HepG2 (cell line): ENCODE measurements around the gene WDR82. TPM values are rescaled to one million over a fixed set of nuclear protein-coding genes. Genes with fewer than 3 reads are reported as not detected.

Experiments used
- ATAC-seq: fragments of 200-7000 bp; cut with Tn5 transposase; 3 replicates; pipeline ENCODE4 v1.9.1; 2020; ENCODE audit warnings: mild to moderate bottlenecking, moderate library complexity
- BruUV-seq: library from RNA; stranded (reverse); fragments of 400-500 nt; replicated peaks from 2 replicates; lab custom pipeline; 2021; lab: Mats Ljungman, UMichigan
- CTCF ChIA-PET: fragments of 300-600 bp; formaldehyde crosslinking; extraction: SDS; loops from one replicate; lab custom pipeline; 2021; ENCODE audit warnings: low total read pairs, inconsistent platforms, low intra/inter-chr PET ratio; lab: Yijun Ruan, JAX
- POLR2A ChIA-PET: fragments of 350-600 bp; sonication (Branson Sonifier 250); formaldehyde crosslinking; loops from one replicate; lab custom pipeline; 2020; ENCODE audit warnings: antibody characterized with exemption, inconsistent platforms; lab: Yijun Ruan, JAX
- DNase-seq: peaks from one replicate; pipeline ENCODE4 v3.0.0-alpha.2; 2015; ENCODE audit warnings: low spot score
- FAIRE-seq: peaks from 3 replicates; lab custom pipeline; 2011; peaks lifted over from hg19 to GRCh38; lab: Jason Lieb, UNC
- H2AFZ ChIP-seq: one replicate; pipeline ENCODE4 v1.6.1; 2011; ENCODE audit warnings: low read length, inconsistent platforms
- H3K27ac ChIP-seq: fragments of 300-600 bp; 3 replicates; pipeline ENCODE4 v1.8.0; 2011; ENCODE audit warnings: mixed run types, mild to moderate bottlenecking, mixed read lengths, low read length, inconsistent platforms; ENCODE audit not compliant: insufficient read depth; ENCODE audit errors: extremely low read length
- H3K27me3 ChIP-seq, 2 experiments: fragments of 200-600 bp in 1 of 2; 2 replicates in 1 of 2; 3 replicates in 1 of 2; pipeline versions ENCODE4 v1.6.0 to v1.8.0; 2011; ENCODE audit warnings: low read length in 2 of 2, mild to moderate bottlenecking in 2 of 2, moderate library complexity in 2 of 2, inconsistent platforms in 1 of 2; ENCODE audit not compliant: insufficient read depth in 2 of 2, control insufficient read depth in 1 of 2
- H3K36me3 ChIP-seq, 2 experiments: fragments of 200-600 bp in 1 of 2; replicated peaks in 1 of 2; 2 replicates in 1 of 2; 3 replicates in 1 of 2; pipeline versions ENCODE4 v1.5.1 to v1.8.0; 2011; ENCODE audit warnings: low read length in 2 of 2, inconsistent platforms in 1 of 2; ENCODE audit not compliant: insufficient read depth in 2 of 2, control insufficient read depth in 1 of 2
- H3K4me1 ChIP-seq: 2 replicates; pipeline ENCODE4 v1.5.1; 2012; ENCODE audit warnings: low read length, inconsistent platforms; ENCODE audit not compliant: insufficient read depth
- H3K4me2 ChIP-seq: 2 replicates; pipeline ENCODE4 v1.6.0; 2011; ENCODE audit warnings: low read depth, low read length, inconsistent platforms
- H3K4me3 ChIP-seq, 3 experiments: fragments of 200-600 bp in 1 of 3; sonication (generic), shearing (Covaris generic) in 1 of 3; replicated peaks in 1 of 3; 2 replicates each; pipeline ENCODE4 v1.5.1; 2011 to 2016; ENCODE audit warnings: low read length in 3 of 3, inconsistent platforms in 2 of 3, low read depth in 2 of 3, mild to moderate bottlenecking in 2 of 3, control low read depth in 1 of 3, mixed read lengths in 1 of 3; ENCODE audit not compliant: insufficient read depth in 1 of 3
- H3K79me2 ChIP-seq: one replicate; pipeline ENCODE4 v1.6.1; 2011; ENCODE audit warnings: low read length, inconsistent platforms; ENCODE audit not compliant: insufficient read depth
- H3K9ac ChIP-seq: 2 replicates; pipeline ENCODE4 v1.6.0; 2011; ENCODE audit warnings: mild to moderate bottlenecking, low read depth, low read length, inconsistent platforms; ENCODE audit not compliant: insufficient read depth
- H3K9me3 ChIP-seq: 2 replicates; pipeline ENCODE4 v1.5.1; 2012; ENCODE audit warnings: mild to moderate bottlenecking, low read length
- H4K20me1 ChIP-seq: 2 replicates; pipeline ENCODE4 v1.6.0; 2011; ENCODE audit warnings: inconsistent platforms, mild to moderate bottlenecking, low read length, moderate library complexity; ENCODE audit not compliant: insufficient read depth
- FOXP1 ChIP-seq, 2 experiments: fragments of 450-650 bp in 1 of 2; IDR thresholded peaks; 2 replicates each; pipeline ENCODE4 v1.6.1; 2017 to 2018; ENCODE audit warnings: antibody characterized with exemption in 1 of 2
- POLR2AphosphoS5 ChIP-seq: IDR thresholded peaks from 2 replicates; pipeline ENCODE4 v1.6.1; 2012; ENCODE audit warnings: low read depth, low read length
- POLR2G ChIP-seq: fragments of 200-400 bp; formaldehyde crosslinking; IDR thresholded peaks from 2 replicates; pipeline ENCODE4 v1.6.1; 2018; ENCODE audit warnings: mild to moderate bottlenecking, low read depth, low read length, moderate library complexity
- RBM22 ChIP-seq: fragments of 200-400 bp; formaldehyde crosslinking; optimal IDR thresholded peaks from 2 replicates; pipeline ENCODE3; 2017; ENCODE audit warnings: mild to moderate bottlenecking, low read length, moderate library complexity
- ZNF543 ChIP-seq: sonication (generic); formaldehyde crosslinking; IDR thresholded peaks from 2 replicates; pipeline ENCODE4 v1.4.0; 2020; ENCODE audit warnings: mild to moderate bottlenecking, missing genetic modification reagents
- ZSCAN25 ChIP-seq: sonication (generic); formaldehyde crosslinking; IDR thresholded peaks from 2 replicates; pipeline ENCODE4 v1.8.0; 2022; ENCODE audit warnings: mild to moderate bottlenecking, missing genetic modification reagents
- WGBS: methylation state at CpG from one replicate; pipeline ENCODE4 v1.1.6; 2017; ENCODE audit warnings: low lambda C conversion rate; 5-methylcytosine and 5-hydroxymethylcytosine counted together
- in situ Hi-C: cut with HindIII; loops from 2 replicates; pipeline ENCODE4 v1.10.0; 2017; ENCODE audit warnings: low pct_unique_long_range_greater_than_20kb; ENCODE audit not compliant: extremely low pct_ligation_motif_present
- intact Hi-C: fragments of 100-400 bp; cut with micrococcal nuclease; formaldehyde crosslinking; loops from one replicate; pipeline ENCODE4 v1.10.0; 2022; ENCODE audit not compliant: unreplicated experiment
- polyA plus RNA-seq, 8 experiments: library from polyadenylated mRNA; depleted of rRNA in 3 of 8; stranded (reverse) in 7 of 8; unstranded in 1 of 8; fragments of >200 nt; fragmentation: Illumina TruSeq in 4 of 8; extraction: Trizol in 4 of 8; gene quantifications; 2 replicates each; pipeline versions ENCODE4 v1.2.1 to v1.2.3, GENCODE V29; 2011 to 2016; ENCODE audit warnings: low read depth in 4 of 8, missing spikeins in 1 of 8, mixed read lengths in 1 of 8; ENCODE audit not compliant: insufficient read depth in 1 of 8
- total RNA-seq, 5 experiments: library from RNA; depleted of rRNA; stranded (reverse); fragments of >200 nt; fragmentation: Illumina TruSeq; extraction: Trizol; gene quantifications; 2 replicates each; pipeline ENCODE4 v1.2.3, GENCODE V29; 2016; ENCODE audit warnings: low read depth in 1 of 5

The WDR82 gene
- total and polyA plus RNA-seq, 2 of the 13 experiments (the other 11 are each of a cell fraction or from before 2014, with no cell fraction given): 39.1 to 59.5 TPM

DNA sequence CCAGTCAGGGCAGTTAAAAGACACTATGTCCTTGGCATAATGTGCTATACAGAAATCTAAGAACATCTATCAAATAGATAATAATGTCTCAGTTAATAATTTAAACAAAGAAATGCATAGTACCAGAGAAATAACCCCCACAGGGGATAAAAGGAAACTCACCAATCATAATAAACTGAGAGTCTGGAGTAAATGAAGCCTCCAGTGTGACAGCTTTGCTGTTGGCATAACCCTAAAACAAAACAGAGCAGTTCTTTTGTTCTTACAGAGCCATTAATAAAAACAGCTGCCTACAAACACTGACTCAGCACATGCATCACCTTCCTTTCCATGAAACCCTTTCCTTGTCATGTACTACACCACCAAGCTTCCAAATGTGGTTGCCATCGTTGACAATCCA lies 19.4 kb downstream of the WDR82 start (continued):
- TF ChIP-seq FOXP1 (IDR thresholded peaks at IDR 0.05) (no peak), FOXP1 (CRISPR knock-in tag; IDR thresholded peaks at IDR 0.05) (no peak)

- ATAC-seq (no peak), DNase-seq (no peak), FAIRE-seq (no peak)
- H4K20me1 ChIP-seq: no peaks in the 10 kb centered on the region
- no peak overlapping the region for H3K4me3 ChIP-seq
- no peaks in the 10 kb centered on the region for H3K4me1 ChIP-seq
- no peak for TF ChIP-seq ZSCAN25 (CRISPR knock-in tag)
- 0 out of 2 replicates have a peak, but pooled peaks have one; percentile 7 for TF ChIP-seq POLR2G
- no peak overlapping the region for H3K27ac ChIP-seq
- H3K27me3 ChIP-seq: no peaks in the 10 kb centered on the region
- H3K4me2 ChIP-seq: no peak overlapping the region
- no peaks in the 10 kb centered on the region for H3K9me3 ChIP-seq
- BruUV-seq: no TSS peak
- no peak overlapping the region for H2AFZ ChIP-seq
- H3K36me3 ChIP-seq: peaks cover 44 to 94% of the 10 kb centered on the region in 2 experiments
- WGBS: 97% methylated on average over 4 of the region's 4 CpGs
- CTCF ChIA-PET: no interaction called here
- POLR2A ChIA-PET: interaction anchor here (1.2 kb wide), 1 partner anchor 9 kb away, joined by 3 read pairs; no protein-coding TSS in a partner anchor
- no peaks in the 10 kb centered on the region for H3K79me2 ChIP-seq
- intact Hi-C loops: no loop called here
- in situ Hi-C loops: no loop called here
- H3K9ac ChIP-seq: no peak overlapping the region
Measured at GRCh38 chr3:52257911-52258310, 20.5 kb downstream of the WDR82 start.

DNA sequence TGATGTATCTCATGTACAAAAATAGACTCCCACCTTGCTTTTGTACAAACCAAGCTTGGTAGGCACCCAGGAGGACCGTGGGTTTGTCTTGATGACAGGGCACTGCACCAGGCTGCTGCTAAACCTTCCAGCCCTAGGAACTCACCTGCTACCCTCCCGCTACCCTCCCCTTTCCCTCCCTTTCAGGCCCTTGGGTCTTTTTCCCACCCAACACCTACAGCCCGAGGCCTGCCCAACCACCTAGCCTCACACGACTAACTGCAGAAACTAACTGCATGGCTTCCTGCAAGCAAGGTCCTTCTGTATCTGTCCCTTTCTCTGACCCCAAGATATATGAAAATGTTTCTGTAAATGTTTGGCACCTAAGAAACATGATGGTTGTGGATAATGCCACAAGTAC lies 21.8 kb downstream of the WDR82 start:
- ChIA-PET POLR2A (interaction anchor here (0.8 kb wide), 1 partner anchor 9 kb away, joined by 3 read pairs; no protein-coding TSS in a partner anchor), CTCF (no interaction called here)
- 92% methylated on average over 4 of the region's 4 CpGs for WGBS

More for the DNA sequence above, 21.8 kb downstream of the WDR82 start:
- no peak overlapping the region for H3K9ac ChIP-seq
- DNase-seq: no peak
- H3K4me2 ChIP-seq: no peak overlapping the region
- peaks cover 41 to 81% of the 10 kb centered on the region in 2 experiments for H3K36me3 ChIP-seq
- no peaks in the 10 kb centered on the region for H4K20me1 ChIP-seq
- TF ChIP-seq POLR2AphosphoS5: 0 out of 2 replicates have a peak, but pooled peaks have one; percentile 3
- peak; percentile 67 for TF ChIP-seq RBM22
- no peak for TF ChIP-seq ZNF543 (CRISPR knock-in tag)
- H3K27ac ChIP-seq: no peak overlapping the region
- H2AFZ ChIP-seq: no peak overlapping the region
- no peak for ATAC-seq
- no peak overlapping the region for H3K4me3 ChIP-seq
- in situ Hi-C loops: no loop called here
- H3K4me1 ChIP-seq: no peaks in the 10 kb centered on the region
- no peaks in the 10 kb centered on the region for H3K79me2 ChIP-seq
- no peaks in the 10 kb centered on the region for H3K27me3 ChIP-seq
- no peaks in the 10 kb centered on the region for H3K9me3 ChIP-seq
- BruUV-seq: no TSS peak
- intact Hi-C loops: no loop called here
- no peak for FAIRE-seq
